DMS79 treated with DMSO at 0.1 percent for 48 hours (cell line): ENCODE results near the gene CNTD1.
"Not testable (repeated sequence)": the region's sequence is repeated elsewhere in the genome, so short reads cannot be mapped to it uniquely, and the experiment has no call there.

Source experiments
- DNase-seq: peaks from one replicate; lab custom pipeline; 2025; lab: John Stamatoyannopoulos, UW

CNTD1 gene

GRCh38 chr17:42798383-42799380, at the start of gene CNTD1, which contains the start of gene COA3:
Gene CNTD1, plus strand, starts transcription at chr17:42798861. Its CDS starts 207 bp downstream, at chr17:42799068.
Gene COA3, minus strand, starts transcription at chr17:42798704. Its CDS starts 23 bp downstream, at chr17:42798681.
- DNase-seq = peak; percentile 71

- no peak for DNase-seq
These were observed 49.5 kb upstream of the CNTD1 start for GRCh38 chr17:42748908-42749798.

- DNase-seq = no peak
These were observed 47.8 kb upstream of the CNTD1 start for GRCh38 chr17:42750739-42751344.

- no peak for DNase-seq
These were observed 47.0 kb upstream of the CNTD1 start for GRCh38 chr17:42751628-42752027.

- DNase-seq = peak; percentile 67
These were observed 43.9 kb upstream of the CNTD1 start for GRCh38 chr17:42754782-42755181.

- no peak for DNase-seq
These were observed 38.5 kb upstream of the CNTD1 start for GRCh38 chr17:42759982-42760651.

GRCh38 chr17:42760652-42761581, 37.7 kb upstream of the CNTD1 start, which contains the start of gene RAMP2:
Gene RAMP2, plus strand, starts transcription at chr17:42761227. Its CDS starts 35 bp downstream, at chr17:42761262.
- DNase-seq = peak; percentile 31

- DNase-seq = no peak
These were observed 37.0 kb upstream of the CNTD1 start for GRCh38 chr17:42761638-42762037.

- no peak for DNase-seq
These were observed 32.5 kb upstream of the CNTD1 start for GRCh38 chr17:42766124-42766523.

- no peak for DNase-seq
These were observed 31.1 kb upstream of the CNTD1 start for GRCh38 chr17:42767512-42767911.

- DNase-seq = not testable (repeated sequence)
These were observed 30.7 kb upstream of the CNTD1 start for GRCh38 chr17:42768006-42768405.

GRCh38 chr17:42769964-42770363, 28.7 kb upstream of the CNTD1 start:
- DNase-seq = not testable (repeated sequence)

GRCh38 chr17:42772945-42773289, 25.7 kb upstream of the CNTD1 start:
- no peak for DNase-seq

GRCh38 chr17:42773290-42774035, 25.2 kb upstream of the CNTD1 start, which contains the start of gene VPS25:
Gene VPS25, plus strand, starts transcription at chr17:42773449. Its CDS starts 27 bp downstream, at chr17:42773476.
- DNase-seq = peak; percentile 79

- DNase-seq = no peak
These were observed 24.5 kb upstream of the CNTD1 start for GRCh38 chr17:42774066-42774745.

GRCh38 chr17:42775534-42776098, 23.0 kb upstream of the CNTD1 start:
- DNase-seq = no peak

GRCh38 chr17:42778570-42778969, 20.1 kb upstream of the CNTD1 start:
- no peak for DNase-seq

- no peak for DNase-seq
These were observed 19.2 kb upstream of the CNTD1 start for GRCh38 chr17:42779304-42779935.
